HG03457 (cell line): Measurements from ENCODE around the gene SLX4.

Source experiments
- ATAC-seq: cut with Tn5 transposase; IDR thresholded peaks from one replicate; pipeline ENCODE4 v1.9.1; 2021; ENCODE audit warnings: moderate number of reproducible peaks; ENCODE audit not compliant: unreplicated experiment

SLX4 gene

GRCh38 chr16:3602320-3602653 is 9.1 kb downstream of the SLX4 start:
- ATAC-seq = no peak

- ATAC-seq = no peak
These were observed 9.6 kb downstream of the SLX4 start for GRCh38 chr16:3601614-3602319.

- ATAC-seq = no peak
These were observed 11.5 kb downstream of the SLX4 start for GRCh38 chr16:3599922-3600321.

GRCh38 chr16:3599121-3599520 is 12.3 kb downstream of the SLX4 start:
- no peak for ATAC-seq

- no peak for ATAC-seq
These were observed 13.2 kb downstream of the SLX4 start for GRCh38 chr16:3598236-3598635.

- ATAC-seq = no peak
These were observed 13.7 kb downstream of the SLX4 start for GRCh38 chr16:3597676-3598075.

GRCh38 chr16:3597226-3597625 is 14.2 kb downstream of the SLX4 start:
- no peak for ATAC-seq

GRCh38 chr16:3596101-3596861 is 15.1 kb downstream of the SLX4 start:
- ATAC-seq = no peak

- no peak for ATAC-seq
These were observed 15.8 kb downstream of the SLX4 start for GRCh38 chr16:3595521-3596021.

- no peak for ATAC-seq
These were observed 16.3 kb downstream of the SLX4 start for GRCh38 chr16:3595110-3595486.

- ATAC-seq = no peak
These were observed 16.9 kb downstream of the SLX4 start for GRCh38 chr16:3594316-3595109.

GRCh38 chr16:3592559-3592958 is 18.8 kb downstream of the SLX4 start:
- ATAC-seq = no peak

GRCh38 chr16:3591991-3592390 is 19.4 kb downstream of the SLX4 start:
- ATAC-seq = no peak

GRCh38 chr16:3591436-3591803 is 20.0 kb downstream of the SLX4 start:
- no peak for ATAC-seq

- ATAC-seq = no peak
These were observed 20.5 kb downstream of the SLX4 start for GRCh38 chr16:3590736-3591435.

- ATAC-seq = no peak
These were observed 21.3 kb downstream of the SLX4 start for GRCh38 chr16:3589991-3590701.

- ATAC-seq = no peak
These were observed 21.9 kb downstream of the SLX4 start for GRCh38 chr16:3589441-3589921.

- ATAC-seq = no peak
These were observed 22.4 kb downstream of the SLX4 start for GRCh38 chr16:3589001-3589400.

GRCh38 chr16:3587547-3588110 is 23.8 kb downstream of the SLX4 start:
- ATAC-seq = no peak

GRCh38 chr16:3584412-3584811 is 27.0 kb downstream of the SLX4 start:
- no peak for ATAC-seq
